Adrenal gland (tissue), 12 donors: ENCODE data around the gene PTPRN2. TPM values are rescaled to one million over a fixed set of nuclear protein-coding genes. Genes with fewer than 3 reads are reported as not detected.
A peak's percentile ranks its signal among the peaks of the same experiment; 100 is the strongest.
"Not testable (repeated sequence)": the region's sequence is repeated elsewhere in the genome, so short reads cannot be mapped to it uniquely, and the experiment has no call there.

Experiments
- DNase-seq, 7 donors: peaks; one replicate each; pipeline ENCODE4 v3.0.0-alpha.2; 2019 to 2020
- H3K27ac ChIP-seq, 5 donors: fragments of 200-600 bp; sonication (generic) in 4 of 5; 1 replicate in 3 of 5; 2 replicates in 2 of 5; pipeline versions ENCODE4 v1.5.1 to v1.8.0; 2016 to 2020; ENCODE audit warnings: mild to moderate bottlenecking in 1 of 5
- H3K27me3 ChIP-seq: fragments of 200-600 bp; 2 replicates; pipeline ENCODE4 v1.8.0; 2021
- H3K36me3 ChIP-seq, 2 donors: fragments of 200-600 bp; replicated peaks in 1 of 2; 1 replicate in 1 of 2; 2 replicates in 1 of 2; pipeline versions ENCODE4 v1.5.1 to v1.8.0; 2018 to 2022
- H3K4me1 ChIP-seq, 2 donors: fragments of 200-600 bp; replicated peaks in 1 of 2; 1 replicate in 1 of 2; 2 replicates in 1 of 2; pipeline versions ENCODE4 v1.5.1 to v1.8.0; 2018 to 2021
- H3K4me3 ChIP-seq, 4 donors: fragments of 200-600 bp; sonication (generic) in 3 of 4; one replicate each; pipeline ENCODE4 v1.5.1; 2016 to 2018
- H3K9me3 ChIP-seq, 3 donors: fragments of 200-600 bp; sonication (generic) in 1 of 3; replicated peaks in 1 of 3; 1 replicate in 2 of 3; 2 replicates in 1 of 3; pipeline versions ENCODE4 v1.5.1 to v1.8.0; 2016 to 2021
- POLR2A ChIP-seq, 2 donors: fragments of 450-650 bp; IDR thresholded peaks; one replicate each; pipeline ENCODE4 v1.6.1; 2017; ENCODE audit warnings: antibody characterized with exemption in 2 of 2, mild to moderate bottlenecking in 2 of 2, moderate library complexity in 1 of 2
- whole genome bisulfite sequencing, 4 donors: extraction: QIAGEN DNeasy Blood & Tissue Kit in 2 of 4; methylation state at CpG; one replicate each; pipeline versions ENCODE4 v1.1.5 to v1.1.7; 2013 to 2017; 5-methylcytosine and 5-hydroxymethylcytosine counted together
- intact Hi-C, 2 donors: fragments of 100-400 bp; cut with DNase I; formaldehyde crosslinking; loops; one replicate each; pipeline versions ENCODE4 v1.14.1 to v1.15.0; 2022 to 2023
- polyA plus RNA-seq, 3 donors: library from polyadenylated mRNA; stranded (reverse); fragments of 200-250 nt in 2 of 3; fragments of 350-450 nt in 1 of 3; fragmentation: Illumina TruSeq in 1 of 3; extraction: RNeasy Lipid Tissue Mini Kit (QIAGEN cat#74804) in 1 of 3; gene quantifications; one replicate each; pipeline ENCODE4 v1.2.3, GENCODE V29; 2013 to 2014
- total RNA-seq, 9 donors: library from RNA; depleted of rRNA in 4 of 9; stranded (reverse); fragments of >200 nt in 4 of 9; fragments of 120-200 nt in 1 of 9; fragmentation: NEBNext Ultra II Directional in 1 of 9; extraction: Animal tissue kit (Norgen Biotek cat#: 25700) in 1 of 9; gene quantifications; one replicate each; pipeline versions ENCODE4 v1.1.0 to v1.2.4, GENCODE V29; 2013 to 2023
- TF ChIP-seq, protein P1 (sequence below), 6 experiments: fragments of 450-650 bp in 4 of 6; fragments of 200-600 bp in 2 of 6; sonication (generic) in 1 of 6; IDR thresholded peaks; 1 replicate in 5 of 6; 2 replicates in 1 of 6; pipeline versions ENCODE4 v1.5.1 to v1.8.0; 2016 to 2021; ENCODE audit warnings: antibody characterized with exemption in 6 of 6, mild to moderate bottlenecking in 2 of 6, moderate library complexity in 1 of 6
- donor health status: healthy with polysubstance abuse.
- donor health status: Bipolar disorder and iron deficiency.
- donor health status: DM: yes; HTN: yes; CAD: no.
- donor health status: DM: no; HTN: no; CAD: no.
- donor health status: DM: no; HTN: no; CAD: no.
- donor health status: DM: yes; HTN: yes; CAD: no.

PTPRN2 gene
- total and polyA plus RNA-seq, 12 donors, result 2.2 to 16.2 (median 3.4) TPM

GRCh38 chr7:158351481-158351880 is 236.1 kb downstream of the PTPRN2 start:
- TF ChIP-seq POLR2A (IDR thresholded peaks at IDR 0.05), result no peak
- TF ChIP-seq, protein P1, sequence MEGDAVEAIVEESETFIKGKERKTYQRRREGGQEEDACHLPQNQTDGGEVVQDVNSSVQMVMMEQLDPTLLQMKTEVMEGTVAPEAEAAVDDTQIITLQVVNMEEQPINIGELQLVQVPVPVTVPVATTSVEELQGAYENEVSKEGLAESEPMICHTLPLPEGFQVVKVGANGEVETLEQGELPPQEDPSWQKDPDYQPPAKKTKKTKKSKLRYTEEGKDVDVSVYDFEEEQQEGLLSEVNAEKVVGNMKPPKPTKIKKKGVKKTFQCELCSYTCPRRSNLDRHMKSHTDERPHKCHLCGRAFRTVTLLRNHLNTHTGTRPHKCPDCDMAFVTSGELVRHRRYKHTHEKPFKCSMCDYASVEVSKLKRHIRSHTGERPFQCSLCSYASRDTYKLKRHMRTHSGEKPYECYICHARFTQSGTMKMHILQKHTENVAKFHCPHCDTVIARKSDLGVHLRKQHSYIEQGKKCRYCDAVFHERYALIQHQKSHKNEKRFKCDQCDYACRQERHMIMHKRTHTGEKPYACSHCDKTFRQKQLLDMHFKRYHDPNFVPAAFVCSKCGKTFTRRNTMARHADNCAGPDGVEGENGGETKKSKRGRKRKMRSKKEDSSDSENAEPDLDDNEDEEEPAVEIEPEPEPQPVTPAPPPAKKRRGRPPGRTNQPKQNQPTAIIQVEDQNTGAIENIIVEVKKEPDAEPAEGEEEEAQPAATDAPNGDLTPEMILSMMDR (IDR thresholded peaks at IDR 0.05), result no peak
- intact Hi-C loops, result no loop called here
- WGBS, 4 donors, result 67 to 77% (median 75%) methylated on average over 7 to 9 of the region's 9 CpGs
- H3K9me3 ChIP-seq, result no peaks in the 10 kb centered on the region
- H3K4me3 ChIP-seq, result no peak overlapping the region
- no peaks in the 10 kb centered on the region for H3K36me3 ChIP-seq
- DNase-seq, result no peak
- H3K27me3 ChIP-seq, result no peaks in the 10 kb centered on the region
- no peaks in the 10 kb centered on the region for H3K4me1 ChIP-seq
- H3K27ac ChIP-seq, result no peak overlapping the region

DNA sequence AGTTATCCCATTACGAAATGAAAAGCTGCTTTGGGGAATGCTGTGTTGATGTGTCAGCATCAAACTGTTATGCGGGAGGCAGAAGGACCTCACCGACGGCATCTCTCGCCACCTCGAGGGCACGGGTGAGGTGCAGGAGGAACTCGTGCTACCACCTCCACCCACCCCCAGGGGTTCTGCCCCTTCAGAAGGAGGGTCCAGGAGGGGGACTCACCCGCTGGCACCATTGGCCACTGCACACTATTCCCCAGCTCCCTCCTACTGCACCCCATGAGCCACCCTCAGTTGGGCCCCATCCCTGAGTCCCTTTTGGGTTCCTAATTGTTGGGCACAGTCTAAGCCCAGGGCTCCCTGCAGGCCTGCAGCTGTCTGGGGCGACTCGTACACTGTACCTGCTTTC is 236.6 kb downstream of the PTPRN2 start:
- intact Hi-C loops, result no loop called here
- Histone ChIP-seq H3K4me3 (no peak overlapping the region), H3K27ac (no peak overlapping the region), H3K9me3 (no peaks in the 10 kb centered on the region), H3K4me1 (no peaks in the 10 kb centered on the region), H3K27me3 (no peaks in the 10 kb centered on the region), H3K36me3 (no peaks in the 10 kb centered on the region)
- WGBS, 4 donors, result 58 to 85% (median 70%) methylated on average over 4 to 11 of the region's 11 CpGs
- peak in 1 of 7 donors; percentile 35 for DNase-seq
- TF ChIP-seq, protein P1 (IDR thresholded peaks at IDR 0.05), result no peak
- TF ChIP-seq POLR2A (IDR thresholded peaks at IDR 0.05), result no peak

DNA sequence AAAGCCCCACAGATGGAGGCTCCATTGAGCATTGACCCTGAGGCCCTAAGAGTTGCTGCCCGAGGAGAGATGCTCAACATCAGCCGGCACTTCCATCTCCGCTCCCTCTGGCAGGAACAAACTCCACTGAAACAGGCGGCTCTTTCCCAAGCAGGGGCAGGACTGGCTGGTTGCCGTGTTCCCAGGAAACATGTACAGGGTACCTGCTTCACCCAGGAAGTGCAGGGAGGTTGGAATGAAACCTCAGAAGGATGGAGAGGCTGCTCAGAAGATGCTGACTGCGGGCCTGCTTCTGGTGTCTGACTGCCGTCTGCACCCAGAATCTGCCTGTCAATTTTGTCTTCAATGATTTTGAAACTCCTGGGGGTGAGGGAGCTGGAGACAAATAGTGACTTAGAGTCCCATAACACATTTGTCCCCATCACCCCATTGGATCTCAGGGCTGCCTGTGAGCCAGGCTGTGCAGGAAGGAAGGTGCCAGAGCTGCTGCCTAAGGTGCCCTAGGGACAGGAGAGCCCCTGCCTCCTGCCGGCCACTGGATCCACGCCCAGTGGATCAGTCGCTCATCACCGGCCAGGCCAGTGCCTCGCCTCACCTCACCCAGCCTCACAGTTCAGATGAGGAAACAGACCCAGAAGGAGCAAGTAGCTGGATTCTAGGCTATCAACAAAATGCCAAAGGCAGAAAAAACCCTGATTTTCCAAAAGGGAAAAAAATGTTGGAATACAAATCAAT is 237.3 kb downstream of the PTPRN2 start:
- TF ChIP-seq, protein P1 (IDR thresholded peaks at IDR 0.05), result no peak
- TF ChIP-seq POLR2A (IDR thresholded peaks at IDR 0.05), result no peak
- intact Hi-C loops, result no loop called here
- Histone ChIP-seq H3K27me3 (no peaks in the 10 kb centered on the region), H3K4me3 (no peak overlapping the region), H3K9me3 (no peaks in the 10 kb centered on the region), H3K36me3 (no peaks in the 10 kb centered on the region), H3K4me1 (no peaks in the 10 kb centered on the region), H3K27ac (no peak overlapping the region)
- DNase-seq, result peak in 1 of 7 donors; percentile 41
- 56 to 79% (median 73%) methylated on average over 10 to 12 of the region's 12 CpGs for WGBS, 4 donors

GRCh38 chr7:158348446-158348845 is 239.2 kb downstream of the PTPRN2 start:
- peak in 1 of 7 donors; percentile 21 for DNase-seq
- H3K27ac ChIP-seq, result no peak overlapping the region
- H3K4me3 ChIP-seq, result no peak overlapping the region
- H3K27me3 ChIP-seq, result no peaks in the 10 kb centered on the region
- whole genome bisulfite sequencing, 4 donors, result 69 to 100% (median 83%) methylated on average over 1 to 3 of the region's 3 CpGs
- H3K36me3 ChIP-seq, result no peaks in the 10 kb centered on the region
- intact Hi-C loops, result no loop called here
- no peaks in the 10 kb centered on the region for H3K9me3 ChIP-seq
- no peak for TF ChIP-seq POLR2A (IDR thresholded peaks at IDR 0.05)
- TF ChIP-seq, protein P1 (IDR thresholded peaks at IDR 0.05), result no peak
- H3K4me1 ChIP-seq, result no peaks in the 10 kb centered on the region

DNA sequence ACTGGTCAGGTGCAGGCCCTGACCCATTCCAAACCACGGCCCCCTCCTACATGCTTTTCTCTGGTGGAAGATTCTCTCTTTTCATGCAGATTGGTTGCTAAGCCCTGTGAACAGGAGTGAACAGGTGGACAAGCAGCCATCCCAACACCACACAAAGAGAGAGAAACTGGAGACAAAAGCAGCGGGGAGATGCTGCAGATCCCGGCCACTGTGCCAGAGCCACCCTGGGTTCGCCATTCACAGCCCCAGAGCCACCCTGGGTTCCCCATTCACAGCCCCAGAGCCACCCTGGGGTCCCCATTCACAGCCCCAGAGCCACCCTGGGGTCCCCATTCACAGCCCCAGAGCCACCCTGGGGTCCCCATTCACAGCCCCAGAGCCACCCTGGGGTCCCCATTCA is 239.6 kb downstream of the PTPRN2 start:
- H3K4me1 ChIP-seq, H3K9me3 ChIP-seq, H3K27ac ChIP-seq, H3K4me3 ChIP-seq, H3K27me3 ChIP-seq, H3K36me3 ChIP-seq, intact Hi-C loops: not testable (repeated sequence)
- DNase-seq, result peak in 1 of 7 donors; percentile 23
- 83 to 90% (median 87%) methylated on average over 4 of the region's 4 CpGs for WGBS, 4 donors
